GM18907 (cell line): Measurements from ENCODE around the gene TAS2R41.
A peak's percentile ranks its signal among the peaks of the same experiment; 100 is the strongest.
"Not testable (repeated sequence)": the region's sequence is repeated elsewhere in the genome, so short reads cannot be mapped to it uniquely, and the experiment has no call there.

Source experiments
- ATAC-seq: cut with Tn5 transposase; IDR thresholded peaks from one replicate; pipeline ENCODE4 v1.9.1; 2021; ENCODE audit warnings: mild to moderate bottlenecking, moderate library complexity; ENCODE audit not compliant: unreplicated experiment

The TAS2R41 gene

GRCh38 chr7:143456992-143457793, 20.5 kb upstream of the TAS2R41 start:
- ATAC-seq: no peak

- ATAC-seq: peak; percentile 50
These were observed 19.4 kb upstream of the TAS2R41 start for GRCh38 chr7:143458263-143458662.

- ATAC-seq: no peak
These were observed 19.0 kb upstream of the TAS2R41 start for GRCh38 chr7:143458681-143459080.

GRCh38 chr7:143459359-143459758, 18.3 kb upstream of the TAS2R41 start:
- ATAC-seq: no peak

- ATAC-seq: no peak
These were observed 17.2 kb upstream of the TAS2R41 start for GRCh38 chr7:143460271-143460979.

- ATAC-seq: no peak
These were observed 15.6 kb upstream of the TAS2R41 start for GRCh38 chr7:143462045-143462444.

- no peak for ATAC-seq
These were observed 14.1 kb upstream of the TAS2R41 start for GRCh38 chr7:143463556-143463955.

GRCh38 chr7:143463957-143464356, 13.7 kb upstream of the TAS2R41 start:
- ATAC-seq: no peak

GRCh38 chr7:143467724-143468123, 9.9 kb upstream of the TAS2R41 start:
- no peak for ATAC-seq

GRCh38 chr7:143472071-143472689, 5.5 kb upstream of the TAS2R41 start:
- not testable (repeated sequence) for ATAC-seq

GRCh38 chr7:143479055-143479766, 1.5 kb downstream of the TAS2R41 start:
- no peak for ATAC-seq

GRCh38 chr7:143480501-143480900, 2.8 kb downstream of the TAS2R41 start:
- ATAC-seq: no peak

GRCh38 chr7:143484119-143484518, 6.4 kb downstream of the TAS2R41 start:
- ATAC-seq: no peak

- no peak for ATAC-seq
These were observed 7.4 kb downstream of the TAS2R41 start for GRCh38 chr7:143485094-143485493.

- no peak for ATAC-seq
These were observed 7.8 kb downstream of the TAS2R41 start for GRCh38 chr7:143485500-143485899.

- not testable (repeated sequence) for ATAC-seq
These were observed 8.6 kb downstream of the TAS2R41 start for GRCh38 chr7:143486266-143486665.

- no peak for ATAC-seq
These were observed 9.4 kb downstream of the TAS2R41 start for GRCh38 chr7:143487061-143487460.

- ATAC-seq: no peak
These were observed 9.9 kb downstream of the TAS2R41 start for GRCh38 chr7:143487566-143487965.

- no peak for ATAC-seq
These were observed 13.1 kb downstream of the TAS2R41 start for GRCh38 chr7:143490717-143491306.

GRCh38 chr7:143492043-143492471, 14.4 kb downstream of the TAS2R41 start:
- no peak for ATAC-seq
